Liver (tissue), 9 donors: ENCODE results near the gene THADA. TPM values are rescaled to one million over a fixed set of nuclear protein-coding genes. Genes with fewer than 3 reads are reported as not detected.
A peak's percentile ranks its signal among the peaks of the same experiment; 100 is the strongest.

Source experiments
- DNase-seq: peaks from one replicate; pipeline ENCODE4 v3.0.0-alpha.2; 2017; ENCODE audit warnings: low spot score
- H3K27ac ChIP-seq, 2 donors: one replicate each; pipeline ENCODE4 v1.7.0; 2013; ENCODE audit warnings: inconsistent platforms in 2 of 2, low read length in 2 of 2, control low read depth in 1 of 2, low read depth in 1 of 2, mild to moderate bottlenecking in 1 of 2
- H3K27me3 ChIP-seq, 4 donors: one replicate each; pipeline versions ENCODE4 v1.6.1 to v1.7.0; 2013; ENCODE audit warnings: low read length in 3 of 4, inconsistent platforms in 1 of 4, mild to moderate bottlenecking in 1 of 4, moderate library complexity in 1 of 4; ENCODE audit not compliant: control insufficient read depth in 4 of 4, insufficient read depth in 4 of 4
- H3K36me3 ChIP-seq, 4 donors: one replicate each; pipeline versions ENCODE4 v1.6.1 to v1.7.0; 2013; ENCODE audit warnings: low read length in 3 of 4, mild to moderate bottlenecking in 3 of 4, low read depth in 1 of 4, moderate library complexity in 1 of 4; ENCODE audit not compliant: control insufficient read depth in 4 of 4, insufficient read depth in 3 of 4
- H3K4me1 ChIP-seq, 4 donors: one replicate each; pipeline versions ENCODE4 v1.6.1 to v1.7.0; 2013; ENCODE audit warnings: low read length in 3 of 4, mild to moderate bottlenecking in 3 of 4, moderate library complexity in 1 of 4; ENCODE audit not compliant: control insufficient read depth in 4 of 4, insufficient read depth in 4 of 4
- H3K4me3 ChIP-seq, 3 donors: one replicate each; pipeline versions ENCODE4 v1.6.1 to v1.7.0; 2013; ENCODE audit warnings: low read length in 3 of 3, control low read depth in 1 of 3, low read depth in 1 of 3, mild to moderate bottlenecking in 1 of 3
- H3K9ac ChIP-seq, 2 donors: one replicate each; pipeline ENCODE4 v1.7.0; 2013; ENCODE audit warnings: low read length in 2 of 2, mild to moderate bottlenecking in 2 of 2, moderate library complexity in 2 of 2, control low read depth in 1 of 2, low read depth in 1 of 2
- H3K9me3 ChIP-seq, 4 donors: one replicate each; pipeline versions ENCODE4 v1.6.1 to v1.7.0; 2013; ENCODE audit warnings: low read length in 3 of 4; ENCODE audit not compliant: control insufficient read depth in 4 of 4
- EGR1 ChIP-seq, 2 donors: IDR thresholded peaks; 2 replicates each; pipeline ENCODE4 v1.6.1; 2016 to 2018; ENCODE audit warnings: antibody characterized with exemption in 2 of 2, low read depth in 2 of 2
- FOXA2 ChIP-seq: IDR thresholded peaks from 2 replicates; pipeline ENCODE4 v1.6.1; 2016; ENCODE audit warnings: antibody characterized with exemption
- GABPA ChIP-seq, 2 donors: IDR thresholded peaks in 1 of 2; conservative IDR thresholded peaks in 1 of 2; 2 replicates each; pipeline ENCODE4 v1.6.1; 2016; ENCODE audit warnings: antibody characterized with exemption in 2 of 2, mild to moderate bottlenecking in 1 of 2, moderate library complexity in 1 of 2
- HNF4A ChIP-seq, 2 donors: conservative IDR thresholded peaks; 2 replicates each; pipeline ENCODE4 v1.6.1; 2016; ENCODE audit warnings: antibody characterized with exemption in 2 of 2, mild to moderate bottlenecking in 2 of 2
- HNF4G ChIP-seq: IDR thresholded peaks from 2 replicates; pipeline ENCODE4 v1.6.1; 2016; ENCODE audit warnings: antibody characterized with exemption
- JUND ChIP-seq, 2 donors: IDR thresholded peaks; 2 replicates each; pipeline ENCODE4 v1.6.1; 2016; ENCODE audit warnings: antibody characterized with exemption in 2 of 2
- NR2F2 ChIP-seq: IDR thresholded peaks from 2 replicates; pipeline ENCODE4 v1.6.1; 2016; ENCODE audit warnings: antibody characterized with exemption
- RXRA ChIP-seq, 2 donors: IDR thresholded peaks; 2 replicates each; pipeline ENCODE4 v1.6.1; 2017 to 2018; ENCODE audit warnings: antibody characterized with exemption in 2 of 2, mild to moderate bottlenecking in 1 of 2
- SP1 ChIP-seq: IDR thresholded peaks from 2 replicates; pipeline ENCODE4 v1.6.1; 2018; ENCODE audit warnings: antibody characterized with exemption, mild to moderate bottlenecking
- TAF1 ChIP-seq: conservative IDR thresholded peaks from 2 replicates; pipeline ENCODE4 v1.6.1; 2016; ENCODE audit warnings: antibody characterized with exemption, mild to moderate bottlenecking
- YY1 ChIP-seq: IDR thresholded peaks from 2 replicates; pipeline ENCODE4 v1.6.1; 2016; ENCODE audit warnings: antibody characterized with exemption, mild to moderate bottlenecking
- WGBS: extraction: QIAGEN DNeasy Blood & Tissue Kit; methylation state at CpG from one replicate; pipeline ENCODE4 v1.1.7; 2013; 5-methylcytosine and 5-hydroxymethylcytosine counted together
- polyA plus RNA-seq, 2 donors: library from polyadenylated mRNA; stranded (reverse) in 1 of 2; unstranded in 1 of 2; fragments of 200-250 nt in 1 of 2; fragments of >200 nt in 1 of 2; fragmentation: Nextera tagmentation in 1 of 2; extraction: Ambion mirVana in 1 of 2; gene quantifications; one replicate each; pipeline versions ENCODE4 v1.2.1 to v1.2.3, GENCODE V29; 2013 to 2015
- total RNA-seq, 2 donors: library from RNA; depleted of rRNA; stranded (reverse); fragments of >200 nt; gene quantifications; one replicate each; pipeline ENCODE4 v1.2.3, GENCODE V29; 2014
- TF ChIP-seq, protein P1 (sequence below): IDR thresholded peaks from 2 replicates; pipeline ENCODE4 v1.6.1; 2016; ENCODE audit warnings: antibody characterized with exemption, mild to moderate bottlenecking
- TF ChIP-seq, protein P2 (sequence below): IDR thresholded peaks from 2 replicates; pipeline ENCODE4 v1.6.1; 2016; ENCODE audit warnings: antibody characterized with exemption
- TF ChIP-seq, protein P3 (sequence below): IDR thresholded peaks from 2 replicates; pipeline ENCODE4 v1.6.1; 2016; ENCODE audit warnings: antibody characterized with exemption
- TF ChIP-seq, protein P4 (sequence below): IDR thresholded peaks from 2 replicates; pipeline ENCODE4 v1.6.1; 2016; ENCODE audit warnings: antibody characterized with exemption
- TF ChIP-seq, protein P5 (sequence below): fragments of 150-350 bp; IDR thresholded peaks from 2 replicates; pipeline ENCODE4 v1.5.1; 2017; ENCODE audit warnings: improper control_type of control experiment, low read depth, low read length; ENCODE audit not compliant: missing input control
- donor health status: healthy.
- donor health status: healthy.
- donor health status: healthy.
- donor health status: healthy.
- donor health status: healthy.

Gene THADA
- total and polyA plus RNA-seq, 4 donors, result 12.0 to 37.2 (median 22.3) TPM

DNA sequence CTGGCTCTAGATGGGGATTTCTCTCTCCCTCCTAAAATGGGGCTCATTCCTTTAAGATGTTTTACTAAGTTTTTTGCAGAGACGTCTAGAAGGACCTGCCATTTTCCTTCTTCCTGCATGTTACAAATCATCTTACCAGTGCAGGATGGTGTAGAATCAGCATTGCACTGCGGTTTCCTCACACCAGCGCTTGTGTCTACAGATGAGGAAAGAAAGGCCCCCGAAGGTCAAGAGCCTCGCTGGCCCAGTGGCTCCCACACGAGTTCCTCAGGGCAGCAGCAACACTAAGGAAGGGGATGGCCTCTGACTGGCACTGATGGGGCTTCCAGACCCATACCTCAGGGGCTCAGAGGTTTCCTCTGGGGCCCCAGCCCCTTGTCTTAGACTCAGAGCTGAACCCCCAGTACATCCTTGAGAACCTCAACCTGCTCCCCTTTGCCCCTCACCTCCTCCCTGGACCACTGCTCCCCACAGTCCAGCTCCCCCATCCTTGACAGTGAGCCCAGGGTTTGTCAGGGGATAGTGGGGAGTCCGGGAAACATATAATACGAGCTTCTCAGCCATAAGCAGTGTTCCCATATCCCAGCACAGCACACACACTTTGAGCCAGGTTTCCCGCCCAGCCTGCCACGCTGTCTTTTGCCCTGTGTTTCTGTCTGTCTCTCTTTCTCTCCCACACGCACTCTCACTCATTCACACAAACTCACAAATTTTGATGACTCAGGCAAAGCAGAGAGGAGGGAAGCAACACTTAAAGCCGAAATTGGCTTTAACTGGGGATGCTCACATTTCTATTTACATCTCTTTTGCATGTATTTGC is 398.9 kb downstream of the THADA start:
- Histone ChIP-seq H3K36me3 (no peaks in the 10 kb centered on the region), H3K27ac (no peak overlapping the region), H3K4me3 (no peak overlapping the region), H3K4me1 (peaks cover 4 to 28% (median 21%) of the 10 kb centered on the region in 4 donors), H3K27me3 (no peaks in the 10 kb centered on the region), H3K9me3 (no peaks in the 10 kb centered on the region), H3K9ac (no peak overlapping the region)
- TF ChIP-seq TAF1 (no peak), FOXA2 (no peak), EGR1 (IDR thresholded peaks at IDR 0.05; ENCODE audit: low read depth in 2 of 2) (no peak), HNF4A (conservative IDR thresholded peaks at IDR 0.05) (no peak), JUND (IDR thresholded peaks at IDR 0.05) (no peak), SP1 (no peak)
- TF ChIP-seq, protein P1, sequence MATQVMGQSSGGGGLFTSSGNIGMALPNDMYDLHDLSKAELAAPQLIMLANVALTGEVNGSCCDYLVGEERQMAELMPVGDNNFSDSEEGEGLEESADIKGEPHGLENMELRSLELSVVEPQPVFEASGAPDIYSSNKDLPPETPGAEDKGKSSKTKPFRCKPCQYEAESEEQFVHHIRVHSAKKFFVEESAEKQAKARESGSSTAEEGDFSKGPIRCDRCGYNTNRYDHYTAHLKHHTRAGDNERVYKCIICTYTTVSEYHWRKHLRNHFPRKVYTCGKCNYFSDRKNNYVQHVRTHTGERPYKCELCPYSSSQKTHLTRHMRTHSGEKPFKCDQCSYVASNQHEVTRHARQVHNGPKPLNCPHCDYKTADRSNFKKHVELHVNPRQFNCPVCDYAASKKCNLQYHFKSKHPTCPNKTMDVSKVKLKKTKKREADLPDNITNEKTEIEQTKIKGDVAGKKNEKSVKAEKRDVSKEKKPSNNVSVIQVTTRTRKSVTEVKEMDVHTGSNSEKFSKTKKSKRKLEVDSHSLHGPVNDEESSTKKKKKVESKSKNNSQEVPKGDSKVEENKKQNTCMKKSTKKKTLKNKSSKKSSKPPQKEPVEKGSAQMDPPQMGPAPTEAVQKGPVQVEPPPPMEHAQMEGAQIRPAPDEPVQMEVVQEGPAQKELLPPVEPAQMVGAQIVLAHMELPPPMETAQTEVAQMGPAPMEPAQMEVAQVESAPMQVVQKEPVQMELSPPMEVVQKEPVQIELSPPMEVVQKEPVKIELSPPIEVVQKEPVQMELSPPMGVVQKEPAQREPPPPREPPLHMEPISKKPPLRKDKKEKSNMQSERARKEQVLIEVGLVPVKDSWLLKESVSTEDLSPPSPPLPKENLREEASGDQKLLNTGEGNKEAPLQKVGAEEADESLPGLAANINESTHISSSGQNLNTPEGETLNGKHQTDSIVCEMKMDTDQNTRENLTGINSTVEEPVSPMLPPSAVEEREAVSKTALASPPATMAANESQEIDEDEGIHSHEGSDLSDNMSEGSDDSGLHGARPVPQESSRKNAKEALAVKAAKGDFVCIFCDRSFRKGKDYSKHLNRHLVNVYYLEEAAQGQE, result no peak
- TF ChIP-seq, protein P2, sequence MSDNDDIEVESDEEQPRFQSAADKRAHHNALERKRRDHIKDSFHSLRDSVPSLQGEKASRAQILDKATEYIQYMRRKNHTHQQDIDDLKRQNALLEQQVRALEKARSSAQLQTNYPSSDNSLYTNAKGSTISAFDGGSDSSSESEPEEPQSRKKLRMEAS, result no peak
- TF ChIP-seq, protein P3, sequence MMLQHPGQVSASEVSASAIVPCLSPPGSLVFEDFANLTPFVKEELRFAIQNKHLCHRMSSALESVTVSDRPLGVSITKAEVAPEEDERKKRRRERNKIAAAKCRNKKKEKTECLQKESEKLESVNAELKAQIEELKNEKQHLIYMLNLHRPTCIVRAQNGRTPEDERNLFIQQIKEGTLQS, result no peak
- 79% methylated on average over 12 of the region's 12 CpGs for WGBS
- no peak for DNase-seq

DNA sequence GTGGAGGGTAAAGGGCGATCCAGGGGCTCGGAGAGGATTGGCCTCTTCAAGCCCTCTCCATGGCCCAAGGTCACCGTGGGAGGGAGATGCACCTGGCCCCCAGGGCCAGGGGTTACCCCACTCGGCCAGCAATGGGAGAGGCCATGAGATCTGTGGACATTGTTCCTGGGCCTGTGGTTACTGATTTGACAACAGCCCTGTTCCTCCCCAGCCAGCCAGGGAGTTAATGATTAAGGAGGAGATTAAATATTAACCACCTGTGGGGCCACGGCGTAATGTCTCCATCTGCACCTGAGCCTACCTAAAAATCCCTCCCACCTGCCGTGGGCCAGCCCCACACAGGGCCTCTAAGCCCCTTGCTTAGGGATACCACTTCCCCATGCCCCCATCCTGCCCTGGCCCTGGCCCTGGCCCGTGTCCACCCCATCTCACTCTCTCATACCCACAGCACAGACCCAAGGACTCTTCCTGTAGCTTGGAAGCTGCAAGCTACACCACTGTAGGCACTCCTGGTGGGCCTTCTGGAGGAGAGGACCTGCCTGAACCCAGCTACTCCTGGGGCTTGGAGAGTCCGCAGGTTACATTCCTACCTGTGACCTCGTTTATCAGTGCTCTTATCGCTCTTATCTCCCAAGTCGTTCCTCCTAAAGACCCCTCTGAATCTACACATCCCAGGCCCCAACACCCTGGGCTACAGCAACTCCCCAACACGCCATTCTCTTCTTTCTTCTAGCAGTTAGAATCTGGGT is 401.5 kb downstream of the THADA start:
- Histone ChIP-seq H3K9ac (peak overlapping the region in 1 of 2 donors; percentile 57), H3K9me3 (no peaks in the 10 kb centered on the region), H3K4me3 (peak overlapping the region in 1 of 3 donors; percentile 12), H3K27ac (peak overlapping the region; percentile 61 to 87), H3K4me1 (peaks cover 6 to 31% (median 24%) of the 10 kb centered on the region in 4 donors), H3K36me3 (no peaks in the 10 kb centered on the region), H3K27me3 (no peaks in the 10 kb centered on the region)
- WGBS, result 28% methylated on average over 13 of the region's 13 CpGs
- peak; percentile 66 for DNase-seq
- TF ChIP-seq GABPA (IDR thresholded peaks at IDR 0.05 in 1 of 2, conservative IDR thresholded peaks at IDR 0.05 in 1 of 2) (no peak), YY1 (peak; percentile 83), SP1 (peak; percentile 92), TAF1 (no peak), FOXA2 (peak; percentile 72), JUND (IDR thresholded peaks at IDR 0.05) (peak; percentile 22 to 58), NR2F2 (peak; percentile 52), EGR1 (IDR thresholded peaks at IDR 0.05; ENCODE audit: low read depth in 2 of 2) (peak in 1 of 2 donors; percentile 1), HNF4A (conservative IDR thresholded peaks at IDR 0.05) (peak; percentile 97), HNF4G (peak; percentile 88), RXRA (IDR thresholded peaks at IDR 0.05) (peak; percentile 89 to 95)
- TF ChIP-seq, protein P4, sequence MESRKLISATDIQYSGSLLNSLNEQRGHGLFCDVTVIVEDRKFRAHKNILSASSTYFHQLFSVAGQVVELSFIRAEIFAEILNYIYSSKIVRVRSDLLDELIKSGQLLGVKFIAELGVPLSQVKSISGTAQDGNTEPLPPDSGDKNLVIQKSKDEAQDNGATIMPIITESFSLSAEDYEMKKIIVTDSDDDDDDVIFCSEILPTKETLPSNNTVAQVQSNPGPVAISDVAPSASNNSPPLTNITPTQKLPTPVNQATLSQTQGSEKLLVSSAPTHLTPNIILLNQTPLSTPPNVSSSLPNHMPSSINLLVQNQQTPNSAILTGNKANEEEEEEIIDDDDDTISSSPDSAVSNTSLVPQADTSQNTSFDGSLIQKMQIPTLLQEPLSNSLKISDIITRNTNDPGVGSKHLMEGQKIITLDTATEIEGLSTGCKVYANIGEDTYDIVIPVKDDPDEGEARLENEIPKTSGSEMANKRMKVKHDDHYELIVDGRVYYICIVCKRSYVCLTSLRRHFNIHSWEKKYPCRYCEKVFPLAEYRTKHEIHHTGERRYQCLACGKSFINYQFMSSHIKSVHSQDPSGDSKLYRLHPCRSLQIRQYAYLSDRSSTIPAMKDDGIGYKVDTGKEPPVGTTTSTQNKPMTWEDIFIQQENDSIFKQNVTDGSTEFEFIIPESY, result peak; percentile 67
- TF ChIP-seq, protein P3, result no peak
- TF ChIP-seq, protein P5, sequence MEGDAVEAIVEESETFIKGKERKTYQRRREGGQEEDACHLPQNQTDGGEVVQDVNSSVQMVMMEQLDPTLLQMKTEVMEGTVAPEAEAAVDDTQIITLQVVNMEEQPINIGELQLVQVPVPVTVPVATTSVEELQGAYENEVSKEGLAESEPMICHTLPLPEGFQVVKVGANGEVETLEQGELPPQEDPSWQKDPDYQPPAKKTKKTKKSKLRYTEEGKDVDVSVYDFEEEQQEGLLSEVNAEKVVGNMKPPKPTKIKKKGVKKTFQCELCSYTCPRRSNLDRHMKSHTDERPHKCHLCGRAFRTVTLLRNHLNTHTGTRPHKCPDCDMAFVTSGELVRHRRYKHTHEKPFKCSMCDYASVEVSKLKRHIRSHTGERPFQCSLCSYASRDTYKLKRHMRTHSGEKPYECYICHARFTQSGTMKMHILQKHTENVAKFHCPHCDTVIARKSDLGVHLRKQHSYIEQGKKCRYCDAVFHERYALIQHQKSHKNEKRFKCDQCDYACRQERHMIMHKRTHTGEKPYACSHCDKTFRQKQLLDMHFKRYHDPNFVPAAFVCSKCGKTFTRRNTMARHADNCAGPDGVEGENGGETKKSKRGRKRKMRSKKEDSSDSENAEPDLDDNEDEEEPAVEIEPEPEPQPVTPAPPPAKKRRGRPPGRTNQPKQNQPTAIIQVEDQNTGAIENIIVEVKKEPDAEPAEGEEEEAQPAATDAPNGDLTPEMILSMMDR, result no peak
- TF ChIP-seq, protein P1, result peak; percentile 32
